Testis (tissue), 3 donors: ENCODE data around the gene ITGA11. TPM values are rescaled to one million over a fixed set of nuclear protein-coding genes. Genes with fewer than 3 reads are reported as not detected.
"Not testable (repeated sequence)": the region's sequence is repeated elsewhere in the genome, so short reads cannot be mapped to it uniquely, and the experiment has no call there.

Source experiments
- DNase-seq: peaks from one replicate; pipeline ENCODE4 v3.0.0-alpha.2; 2019
- H3K27ac ChIP-seq, 2 donors: fragments of 200-600 bp; sonication (generic); one replicate each; pipeline ENCODE4 v1.5.1; 2019
- H3K27me3 ChIP-seq: fragments of 200-600 bp; sonication (generic); one replicate; pipeline ENCODE4 v1.5.1; 2019
- H3K36me3 ChIP-seq: fragments of 200-600 bp; sonication (generic); one replicate; pipeline ENCODE4 v1.5.1; 2017; ENCODE audit warnings: low read depth; ENCODE audit errors: missing control alignments
- H3K4me1 ChIP-seq: fragments of 200-600 bp; sonication (generic); one replicate; pipeline ENCODE4 v1.5.1; 2019
- H3K4me3 ChIP-seq, 2 donors: fragments of 200-600 bp; sonication (generic); one replicate each; pipeline ENCODE4 v1.5.1; 2017 to 2019
- H3K9me3 ChIP-seq: fragments of 200-600 bp; sonication (generic); one replicate; pipeline ENCODE4 v1.5.1; 2017
- CTCF ChIP-seq, 3 experiments: fragments of 450-650 bp in 2 of 3; fragments of 200-600 bp in 1 of 3; sonication (generic) in 1 of 3; IDR thresholded peaks; one replicate each; pipeline ENCODE4 v1.5.1; 2016 to 2019; ENCODE audit warnings: antibody characterized with exemption in 3 of 3, mild to moderate bottlenecking in 2 of 3, moderate library complexity in 1 of 3
- POLR2A ChIP-seq: fragments of 450-650 bp; IDR thresholded peaks from one replicate; pipeline ENCODE4 v1.6.1; 2017; ENCODE audit warnings: antibody characterized with exemption, mild to moderate bottlenecking, moderate library complexity
- WGBS, 2 donors: methylation state at CpG; one replicate each; pipeline ENCODE4 v1.1.5; 2018; 5-methylcytosine and 5-hydroxymethylcytosine counted together
- intact Hi-C: fragments of 100-400 bp; cut with DNase I; formaldehyde crosslinking; loops from one replicate; pipeline ENCODE4 v1.15.1; 2023; ENCODE audit warnings: low total_unique reads
- polyA plus RNA-seq: library from polyadenylated mRNA; stranded (reverse); fragments of 350-450 nt; fragmentation: Illumina TruSeq; extraction: RNeasy Lipid Tissue Mini Kit (QIAGEN cat#74804); gene quantifications from one replicate; pipeline ENCODE4 v1.2.3, GENCODE V29; 2014; ENCODE audit warnings: low read depth, low replicate concordance; ENCODE audit not compliant: insufficient read depth
- total RNA-seq, 2 donors: library from RNA; depleted of rRNA; stranded (reverse); fragments of >200 nt; gene quantifications; one replicate each; pipeline ENCODE4 v1.2.3, GENCODE V29; 2016

Gene ITGA11
- total and polyA plus RNA-seq, 3 donors from 2014 or later, result 4.3 to 6.6 (median 5.6) TPM

DNA sequence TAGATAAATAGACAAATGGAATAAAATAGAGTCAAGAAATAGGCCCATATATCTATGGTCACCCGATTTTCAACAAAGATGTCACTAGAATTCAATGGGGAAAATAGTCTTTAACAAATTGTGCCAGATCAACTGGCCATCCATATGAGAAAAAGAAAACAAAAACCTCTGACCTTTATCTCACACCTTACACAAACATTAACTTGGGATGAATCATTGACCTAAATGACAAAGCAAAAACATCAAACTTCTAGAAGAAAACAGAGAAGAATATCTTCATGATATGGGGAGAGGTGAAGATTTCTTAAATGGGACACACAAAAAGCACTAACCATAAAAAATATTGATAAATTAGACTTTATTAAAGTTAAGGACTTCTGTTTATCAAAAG, 31.9 kb downstream of the ITGA11 start:
- intact Hi-C loops, result no loop called here
- Histone ChIP-seq H3K27me3 (no peaks in the 10 kb centered on the region), H3K36me3 (no peaks in the 10 kb centered on the region), H3K9me3 (no peaks in the 10 kb centered on the region), H3K4me3 (no peak overlapping the region), H3K4me1 (no peaks in the 10 kb centered on the region), H3K27ac (no peak overlapping the region)
- WGBS, 2 donors, result 79 to 84% methylated on average over 1 of the region's 1 CpG
- DNase-seq, result no peak
- TF ChIP-seq CTCF (IDR thresholded peaks at IDR 0.05) (no peak), POLR2A (no peak)

GRCh38 chr15:68399096-68400065, 32.6 kb downstream of the ITGA11 start:
- WGBS, 2 donors, result 81 to 86% methylated on average over 5 of the region's 5 CpGs
- TF ChIP-seq CTCF (IDR thresholded peaks at IDR 0.05) (no peak), POLR2A (no peak)
- intact Hi-C loops, result no loop called here

GRCh38 chr15:68397999-68398398, 34.0 kb downstream of the ITGA11 start:
- no CpG with 5 or more reads among the region's 3 CpGs for WGBS, 2 donors
- H3K27ac ChIP-seq, H3K4me1 ChIP-seq, H3K36me3 ChIP-seq, H3K4me3 ChIP-seq, DNase-seq, intact Hi-C loops, H3K27me3 ChIP-seq, H3K9me3 ChIP-seq: not testable (repeated sequence)

More at GRCh38 chr15:68399096-68400065, 32.6 kb downstream of the ITGA11 start:
- H3K9me3 ChIP-seq, result no peaks in the 10 kb centered on the region
- no peaks in the 10 kb centered on the region for H3K4me1 ChIP-seq
- H3K27ac ChIP-seq, result no peak overlapping the region
- no peak for DNase-seq
- H3K36me3 ChIP-seq, result no peaks in the 10 kb centered on the region
- no peak overlapping the region for H3K4me3 ChIP-seq
- no peaks in the 10 kb centered on the region for H3K27me3 ChIP-seq

DNA sequence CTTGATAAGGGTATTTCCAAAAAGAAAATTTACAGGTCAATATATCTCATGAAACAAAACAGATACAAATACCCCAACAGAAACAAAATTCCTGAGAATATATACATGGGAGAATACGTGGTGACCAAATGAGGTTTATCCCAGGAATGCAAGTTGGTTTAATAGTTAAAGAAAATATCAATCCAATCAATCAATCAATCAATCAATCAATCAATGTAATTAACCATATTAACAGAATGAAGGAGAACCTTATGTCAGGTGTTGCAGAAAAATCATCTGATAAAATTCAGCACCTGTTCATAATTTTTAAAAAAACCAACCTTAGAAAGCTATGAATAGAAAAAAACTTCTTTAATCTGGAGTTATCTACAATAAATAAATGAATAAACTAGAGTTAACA, 35.9 kb downstream of the ITGA11 start:
- Histone ChIP-seq H3K27ac (no peak overlapping the region), H3K4me3 (no peak overlapping the region), H3K9me3 (no peaks in the 10 kb centered on the region), H3K4me1 (no peaks in the 10 kb centered on the region), H3K36me3 (no peaks in the 10 kb centered on the region), H3K27me3 (no peaks in the 10 kb centered on the region)
- TF ChIP-seq CTCF (IDR thresholded peaks at IDR 0.05) (no peak), POLR2A (no peak)
- no peak for DNase-seq
- WGBS, 2 donors, result 92 to 93% methylated on average over 1 of the region's 1 CpG
- intact Hi-C loops, result no loop called here

- intact Hi-C loops, result no loop called here
- TF ChIP-seq POLR2A, result no peak
- TF ChIP-seq CTCF (IDR thresholded peaks at IDR 0.05), result no peak
- no peaks in the 10 kb centered on the region for H3K27me3 ChIP-seq
- no peaks in the 10 kb centered on the region for H3K4me1 ChIP-seq
- no peak overlapping the region for H3K27ac ChIP-seq
- no peak overlapping the region for H3K4me3 ChIP-seq
- 97 to 100% methylated on average over 2 of the region's 2 CpGs for WGBS, 2 donors
- H3K9me3 ChIP-seq, result no peaks in the 10 kb centered on the region
- DNase-seq, result no peak
- H3K36me3 ChIP-seq, result no peaks in the 10 kb centered on the region
Observed at GRCh38 chr15:68391121-68391520, 40.8 kb downstream of the ITGA11 start.
